K562 (cell line): ENCODE data around the gene SCN7A. TPM values are rescaled to one million over a fixed set of nuclear protein-coding genes. Genes with fewer than 3 reads are reported as not detected.

Source experiments
- ARHGAP35 ChIP-seq: fragments of 450-650 bp; IDR thresholded peaks from 2 replicates; pipeline ENCODE4 v1.6.1; 2018; ENCODE audit not compliant: partially characterized antibody
- CAMTA2 ChIP-seq: fragments of 250-450 bp; sonication (Bioruptor Pico); conservative IDR thresholded peaks from 2 replicates; pipeline ENCODE4 v1.5.1; 2022
- CBX1 ChIP-seq: sonication (generic); IDR thresholded peaks from 2 replicates; pipeline ENCODE4 v1.6.1; 2016; ENCODE audit warnings: antibody characterized with exemption, low read depth, mild to moderate bottlenecking
- CBX3 ChIP-seq, 2 experiments: IDR thresholded peaks; 1 replicate in 1 of 2; 2 replicates in 1 of 2; pipeline ENCODE4 v1.6.1; 2012; ENCODE audit warnings: inconsistent platforms in 2 of 2, low read length in 2 of 2, borderline replicate concordance in 1 of 2, control low read depth in 1 of 2
- CCNT2 ChIP-seq: IDR thresholded peaks from 2 replicates; pipeline ENCODE4 v1.6.1; 2011; ENCODE audit warnings: borderline replicate concordance, low read depth, mild to moderate bottlenecking, moderate library complexity, mixed read lengths, low read length; ENCODE audit not compliant: insufficient read length; ENCODE audit errors: extremely low read depth
- CEBPG ChIP-seq, 3 experiments: fragments of 200-800 bp in 1 of 3; sonication (Bioruptor generic) in 1 of 3; sonication (generic) in 1 of 3; formaldehyde crosslinking in 1 of 3; IDR thresholded peaks in 2 of 3; conservative IDR thresholded peaks in 1 of 3; 2 replicates each; pipeline versions ENCODE4 v1.6.1 to v1.8.0; 2016 to 2022; ENCODE audit warnings: missing compliant biosample characterization in 2 of 3, missing genetic modification characterization in 2 of 3, mild to moderate bottlenecking in 1 of 3, missing genetic modification reagents in 1 of 3
- DDX20 ChIP-seq: fragments of 450-650 bp; IDR thresholded peaks from 2 replicates; pipeline ENCODE4 v1.6.1; 2016; ENCODE audit warnings: missing genetic modification characterization, low read depth, mild to moderate bottlenecking, missing compliant biosample characterization, moderate library complexity
- GTF2A2 ChIP-seq: IDR thresholded peaks from 2 replicates; pipeline ENCODE4 v1.6.1; 2016; ENCODE audit warnings: mild to moderate bottlenecking, missing genetic modification characterization, missing compliant biosample characterization
- ILK ChIP-seq: fragments of 450-650 bp; IDR thresholded peaks from 2 replicates; pipeline ENCODE4 v1.6.1; 2016; ENCODE audit warnings: missing genetic modification characterization, low read depth, mild to moderate bottlenecking, missing compliant biosample characterization, moderate library complexity, borderline replicate concordance
- MAFK ChIP-seq: IDR thresholded peaks from 2 replicates; pipeline ENCODE4 v1.6.1; 2011; ENCODE audit warnings: low read length, improper control_type of control experiment
- NFATC3 ChIP-seq: fragments of 450-650 bp; IDR thresholded peaks from 2 replicates; pipeline ENCODE4 v1.6.1; 2017; ENCODE audit warnings: mild to moderate bottlenecking
- RBBP5 ChIP-seq: fragments of 200-600 bp; sonication (generic); IDR thresholded peaks from 2 replicates; pipeline ENCODE4 v1.6.1; 2012; ENCODE audit warnings: borderline replicate concordance, mild to moderate bottlenecking, low read length, control low read depth, inconsistent platforms; ENCODE audit not compliant: insufficient read depth, poor library complexity, severe bottlenecking
- SLC30A9 ChIP-seq: fragments of 250-450 bp; sonication (Bioruptor Pico); IDR thresholded peaks from 2 replicates; pipeline ENCODE4 v1.8.0; 2022; ENCODE audit warnings: mild to moderate bottlenecking, moderate library complexity
- SMARCE1 ChIP-seq: fragments of 450-650 bp; IDR thresholded peaks from 2 replicates; pipeline ENCODE4 v1.7.1; 2016; ENCODE audit warnings: mild to moderate bottlenecking
- SRSF1 ChIP-seq: fragments of 200-400 bp; formaldehyde crosslinking; IDR thresholded peaks from 2 replicates; pipeline ENCODE4 v1.6.1; 2017; ENCODE audit warnings: mild to moderate bottlenecking, low read depth, low read length, moderate library complexity
- SUPT5H ChIP-seq: fragments of 450-650 bp; IDR thresholded peaks from 2 replicates; pipeline ENCODE4 v1.6.1; 2016
- TAF15 ChIP-seq: fragments of 200-400 bp; formaldehyde crosslinking; IDR thresholded peaks from 2 replicates; pipeline ENCODE4 v1.6.1; 2017; ENCODE audit warnings: mild to moderate bottlenecking, low read depth, low read length, moderate library complexity
- TBP ChIP-seq: optimal IDR thresholded peaks from 2 replicates; pipeline ENCODE3; 2011; ENCODE audit warnings: low read depth, low read length, improper control_type of control experiment
- ZNF140 ChIP-seq: fragments of 250-450 bp; sonication (Bioruptor Pico); IDR thresholded peaks from 2 replicates; pipeline ENCODE4 v1.8.0; 2021; ENCODE audit warnings: moderate library complexity, mild to moderate bottlenecking, inconsistent platforms
- ZNF175 ChIP-seq: fragments of 200-800 bp; sonication (Bioruptor generic); IDR thresholded peaks from 2 replicates; pipeline ENCODE4 v1.6.1; 2016; ENCODE audit warnings: low read depth, mild to moderate bottlenecking, missing genetic modification characterization, missing compliant biosample characterization
- polyA plus RNA-seq, 8 experiments: library from polyadenylated mRNA; depleted of rRNA in 4 of 8; stranded (reverse) in 5 of 8; unstranded in 3 of 8; fragments of >200 nt; fragmentation: Nextera tagmentation in 2 of 8; fragmentation: Illumina TruSeq in 1 of 8; extraction: Ambion mirVana in 2 of 8; extraction: Trizol in 1 of 8; gene quantifications; 2 replicates each; pipeline versions ENCODE4 v1.2.1 to v1.2.3, GENCODE V29; 2011 to 2014; ENCODE audit warnings: inconsistent platforms in 1 of 8, missing spikeins in 1 of 8
- total RNA-seq, 7 experiments: library from RNA; depleted of rRNA in 6 of 7; stranded (reverse); fragments of >200 nt in 6 of 7; fragmentation: Illumina TruSeq in 2 of 7; extraction: Trizol in 2 of 7; gene quantifications; 2 replicates each; pipeline versions ENCODE4 v1.2.1 to v1.2.3, GENCODE V29; 2011 to 2021; ENCODE audit warnings: low replicate concordance in 1 of 7
- TF ChIP-seq, protein P1 (sequence below), 3 experiments: IDR thresholded peaks in 2 of 3; conservative IDR thresholded peaks in 1 of 3; 2 replicates each; pipeline ENCODE4 v1.5.1; 2011 to 2012; ENCODE audit warnings: low read length in 3 of 3, mild to moderate bottlenecking in 3 of 3, control low read depth in 2 of 3, improper control_type of control experiment in 1 of 3, inconsistent platforms in 1 of 3, low read depth in 1 of 3, mixed read lengths in 1 of 3, moderate library complexity in 1 of 3; ENCODE audit not compliant: insufficient read depth in 2 of 3
- TF ChIP-seq, protein P2 (sequence below): fragments of 250-450 bp; sonication (Bioruptor Pico); IDR thresholded peaks from 2 replicates; pipeline ENCODE4 v1.5.0; 2021
- TF ChIP-seq, protein P3 (sequence below): fragments of 450-650 bp; formaldehyde crosslinking; conservative IDR thresholded peaks from 2 replicates; pipeline ENCODE4 v1.4.0; 2022; ENCODE audit warnings: mild to moderate bottlenecking, missing genetic modification characterization
- TF ChIP-seq, protein P4 (sequence below): fragments of 250-450 bp; sonication (Bioruptor Pico); IDR thresholded peaks from 2 replicates; pipeline ENCODE4 v1.8.0; 2021; ENCODE audit warnings: moderate library complexity, mild to moderate bottlenecking, inconsistent platforms

The SCN7A gene
- total and polyA plus RNA-seq, 9 of the 15 experiments (the other 6 are each of a cell fraction or from before 2014, with no cell fraction given): under 0.01 to 0.05 (median 0.03) TPM; not detected in 3

DNA sequence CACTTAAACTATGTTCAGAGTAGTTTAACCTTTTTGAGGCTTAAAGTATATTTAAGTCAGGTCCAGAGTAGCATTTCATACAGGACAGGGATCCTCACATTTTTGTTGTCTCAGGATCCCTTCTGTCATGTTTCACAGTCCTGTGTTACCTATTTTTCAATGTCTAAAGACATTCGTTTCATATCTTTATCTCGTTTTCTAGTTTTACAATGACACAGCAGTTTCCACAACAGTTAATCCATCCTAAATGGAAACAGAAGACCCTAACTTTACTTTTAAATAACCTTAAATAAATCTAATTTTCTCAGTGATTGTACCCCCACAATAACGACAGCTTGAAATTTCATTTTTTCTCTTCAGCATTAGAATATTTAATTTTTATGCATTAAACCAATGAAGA, 101.0 kb downstream of the SCN7A start (continued):
- 0 out of 2 replicates have a peak, but pooled peaks have one; percentile 13 for TF ChIP-seq DDX20 (tag)
- no peak for TF ChIP-seq ZNF175
- TF ChIP-seq CAMTA2 (CRISPR knock-in tag): no peak
- TF ChIP-seq CCNT2: no peak
- no peak for TF ChIP-seq ARHGAP35
- TF ChIP-seq ILK (tag): no peak
- no peak for TF ChIP-seq RBBP5
- no peak for TF ChIP-seq ZNF140 (CRISPR knock-in tag)
- no peak for TF ChIP-seq CBX3 (IDR thresholded peaks at IDR 0.05; ENCODE audit: borderline replicate concordance in 1 of 2, low read length in 2 of 2)
- no peak for TF ChIP-seq SUPT5H
- TF ChIP-seq TBP: no peak
- TF ChIP-seq, protein P1, sequence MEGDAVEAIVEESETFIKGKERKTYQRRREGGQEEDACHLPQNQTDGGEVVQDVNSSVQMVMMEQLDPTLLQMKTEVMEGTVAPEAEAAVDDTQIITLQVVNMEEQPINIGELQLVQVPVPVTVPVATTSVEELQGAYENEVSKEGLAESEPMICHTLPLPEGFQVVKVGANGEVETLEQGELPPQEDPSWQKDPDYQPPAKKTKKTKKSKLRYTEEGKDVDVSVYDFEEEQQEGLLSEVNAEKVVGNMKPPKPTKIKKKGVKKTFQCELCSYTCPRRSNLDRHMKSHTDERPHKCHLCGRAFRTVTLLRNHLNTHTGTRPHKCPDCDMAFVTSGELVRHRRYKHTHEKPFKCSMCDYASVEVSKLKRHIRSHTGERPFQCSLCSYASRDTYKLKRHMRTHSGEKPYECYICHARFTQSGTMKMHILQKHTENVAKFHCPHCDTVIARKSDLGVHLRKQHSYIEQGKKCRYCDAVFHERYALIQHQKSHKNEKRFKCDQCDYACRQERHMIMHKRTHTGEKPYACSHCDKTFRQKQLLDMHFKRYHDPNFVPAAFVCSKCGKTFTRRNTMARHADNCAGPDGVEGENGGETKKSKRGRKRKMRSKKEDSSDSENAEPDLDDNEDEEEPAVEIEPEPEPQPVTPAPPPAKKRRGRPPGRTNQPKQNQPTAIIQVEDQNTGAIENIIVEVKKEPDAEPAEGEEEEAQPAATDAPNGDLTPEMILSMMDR (IDR thresholded peaks at IDR 0.05 in 2 of 3, conservative IDR thresholded peaks at IDR 0.05 in 1 of 3; ENCODE audit: insufficient read depth in 2 of 3, low read depth in 1 of 3, low read length in 3 of 3): no peak
- peak; percentile 69 for TF ChIP-seq SMARCE1
- no peak for TF ChIP-seq SRSF1
- TF ChIP-seq, protein P2, sequence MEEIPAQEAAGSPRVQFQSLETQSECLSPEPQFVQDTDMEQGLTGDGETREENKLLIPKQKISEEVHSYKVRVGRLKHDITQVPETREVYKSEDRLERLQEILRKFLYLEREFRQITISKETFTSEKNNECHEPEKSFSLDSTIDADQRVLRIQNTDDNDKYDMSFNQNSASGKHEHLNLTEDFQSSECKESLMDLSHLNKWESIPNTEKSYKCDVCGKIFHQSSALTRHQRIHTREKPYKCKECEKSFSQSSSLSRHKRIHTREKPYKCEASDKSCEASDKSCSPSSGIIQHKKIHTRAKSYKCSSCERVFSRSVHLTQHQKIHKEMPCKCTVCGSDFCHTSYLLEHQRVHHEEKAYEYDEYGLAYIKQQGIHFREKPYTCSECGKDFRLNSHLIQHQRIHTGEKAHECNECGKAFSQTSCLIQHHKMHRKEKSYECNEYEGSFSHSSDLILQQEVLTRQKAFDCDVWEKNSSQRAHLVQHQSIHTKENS (CRISPR knock-in tag): no peak
- no peak for TF ChIP-seq CBX1
- no peak for TF ChIP-seq TAF15
- peak; percentile 84 for TF ChIP-seq MAFK
- TF ChIP-seq, protein P3, sequence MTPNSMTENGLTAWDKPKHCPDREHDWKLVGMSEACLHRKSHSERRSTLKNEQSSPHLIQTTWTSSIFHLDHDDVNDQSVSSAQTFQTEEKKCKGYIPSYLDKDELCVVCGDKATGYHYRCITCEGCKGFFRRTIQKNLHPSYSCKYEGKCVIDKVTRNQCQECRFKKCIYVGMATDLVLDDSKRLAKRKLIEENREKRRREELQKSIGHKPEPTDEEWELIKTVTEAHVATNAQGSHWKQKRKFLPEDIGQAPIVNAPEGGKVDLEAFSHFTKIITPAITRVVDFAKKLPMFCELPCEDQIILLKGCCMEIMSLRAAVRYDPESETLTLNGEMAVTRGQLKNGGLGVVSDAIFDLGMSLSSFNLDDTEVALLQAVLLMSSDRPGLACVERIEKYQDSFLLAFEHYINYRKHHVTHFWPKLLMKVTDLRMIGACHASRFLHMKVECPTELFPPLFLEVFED (CRISPR knock-in tag): no peak
- no peak for TF ChIP-seq SLC30A9
- no peak for TF ChIP-seq GTF2A2
- TF ChIP-seq NFATC3: no peak
- no peak for TF ChIP-seq CEBPG (CRISPR knock-in tag; IDR thresholded peaks at IDR 0.05)
- TF ChIP-seq CEBPG (tag; conservative IDR thresholded peaks at IDR 0.05 in 1 of 2, IDR thresholded peaks at IDR 0.05 in 1 of 2): no peak
- TF ChIP-seq, protein P4, sequence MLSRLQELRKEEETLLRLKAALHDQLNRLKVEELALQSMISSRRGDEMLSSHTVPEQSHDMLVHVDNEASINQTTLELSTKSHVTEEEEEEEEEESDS (CRISPR knock-in tag): no peak
